Germinal center (tissue), 1 donor: ENCODE results near the gene TBCB.
A peak's percentile ranks its signal among the peaks of the same experiment; 100 is the strongest.

Experiments used
- DNase-seq: peaks from one replicate; pipeline ENCODE4 v3.0.0; 2012; ENCODE audit warnings: mixed read lengths, low spot score

TBCB gene

GRCh38 chr19:36136964-36137686 lies 21.9 kb downstream of the TBCB start:
- DNase-seq: no peak

- no peak for DNase-seq
Measured at GRCh38 chr19:36139120-36139472, 23.8 kb downstream of the TBCB start.

- peak; percentile 93 for DNase-seq
Measured at GRCh38 chr19:36139473-36140303, 24.4 kb downstream of the TBCB start, which contains the start of gene CAPNS1. Gene CAPNS1, plus strand, starts transcription at chr19:36140066. Its CDS starts 946 bp downstream, at chr19:36141012.

GRCh38 chr19:36140304-36141038 lies 25.2 kb downstream of the TBCB start:
- DNase-seq: peak; percentile 72

- peak; percentile 94 for DNase-seq
Measured at GRCh38 chr19:36141039-36141927, 26.0 kb downstream of the TBCB start.

GRCh38 chr19:36142046-36142445 lies 26.8 kb downstream of the TBCB start:
- no peak for DNase-seq

GRCh38 chr19:36142496-36142895 lies 27.2 kb downstream of the TBCB start:
- no peak for DNase-seq

- DNase-seq: no peak
Measured at GRCh38 chr19:36144624-36145023, 29.4 kb downstream of the TBCB start.

- no peak for DNase-seq
Measured at GRCh38 chr19:36149673-36150406, 34.6 kb downstream of the TBCB start.

GRCh38 chr19:36150586-36150985 lies 35.3 kb downstream of the TBCB start:
- DNase-seq: no peak

GRCh38 chr19:36151144-36152018 lies 36.1 kb downstream of the TBCB start:
- DNase-seq: no peak

GRCh38 chr19:36152019-36152351 lies 36.7 kb downstream of the TBCB start:
- DNase-seq: no peak

- DNase-seq: no peak
Measured at GRCh38 chr19:36152352-36153091, 37.3 kb downstream of the TBCB start, which contains the start of gene COX7A1. Gene COX7A1, minus strand, starts transcription at chr19:36152447. Its CDS starts 40 bp downstream, at chr19:36152407.

GRCh38 chr19:36153126-36153525 lies 37.9 kb downstream of the TBCB start:
- no peak for DNase-seq

GRCh38 chr19:36160821-36161596 lies 45.7 kb downstream of the TBCB start:
- no peak for DNase-seq

GRCh38 chr19:36163813-36164212 lies 48.5 kb downstream of the TBCB start:
- no peak for DNase-seq

GRCh38 chr19:36169084-36169760 lies 54.0 kb downstream of the TBCB start:
- DNase-seq: no peak

GRCh38 chr19:36172852-36173251 lies 57.6 kb downstream of the TBCB start:
- no peak for DNase-seq
